H54 (cell line): ENCODE results near the gene ARMC9.
"Not testable (repeated sequence)": the region's sequence is repeated elsewhere in the genome, so short reads cannot be mapped to it uniquely, and the experiment has no call there.

Source experiments
- DNase-seq: peaks from one replicate; pipeline ENCODE4 v3.0.0; 2011; ENCODE audit warnings: low spot score, mixed read lengths; ENCODE audit not compliant: insufficient read length
- FAIRE-seq: peaks from 3 replicates; lab custom pipeline; 2011; peaks lifted over from hg19 to GRCh38; lab: Jason Lieb, UNC
- POLR2A ChIP-seq: IDR thresholded peaks from 2 replicates; pipeline ENCODE4 v1.6.1; 2011; ENCODE audit warnings: low read depth, mild to moderate bottlenecking, low read length

ARMC9 gene

GRCh38 chr2:231407686-231408085 lies 209.3 kb downstream of the ARMC9 start:
- not testable (repeated sequence) for FAIRE-seq

GRCh38 chr2:231408304-231408703 lies 209.9 kb downstream of the ARMC9 start:
- not testable (repeated sequence) for FAIRE-seq

More at GRCh38 chr2:231407686-231408085, 209.3 kb downstream of the ARMC9 start:
- not testable (repeated sequence) for DNase-seq

GRCh38 chr2:231409776-231410175 lies 211.3 kb downstream of the ARMC9 start:
- no peak for TF ChIP-seq POLR2A
- DNase-seq (no peak), FAIRE-seq (no peak)

More at GRCh38 chr2:231408304-231408703, 209.9 kb downstream of the ARMC9 start:
- not testable (repeated sequence) for DNase-seq

- FAIRE-seq (no peak), DNase-seq (no peak)
These were observed 212.0 kb downstream of the ARMC9 start for GRCh38 chr2:231410293-231411004.

GRCh38 chr2:231411237-231411636 lies 212.8 kb downstream of the ARMC9 start:
- DNase-seq (no peak), FAIRE-seq (no peak)
- no peak for TF ChIP-seq POLR2A

More at GRCh38 chr2:231410293-231411004, 212.0 kb downstream of the ARMC9 start:
- TF ChIP-seq POLR2A = no peak

GRCh38 chr2:231411831-231412617 lies 213.6 kb downstream of the ARMC9 start:
- DNase-seq = peak; percentile 83
- TF ChIP-seq POLR2A = peak; percentile 23; the same call in 1 of the 2 replicates
- peak; percentile 95 for FAIRE-seq

- DNase-seq (no peak), FAIRE-seq (no peak)
- TF ChIP-seq POLR2A = no peak
These were observed 214.2 kb downstream of the ARMC9 start for GRCh38 chr2:231412618-231412963.

- FAIRE-seq (no peak), DNase-seq (no peak)
- no peak for TF ChIP-seq POLR2A
These were observed 215.0 kb downstream of the ARMC9 start for GRCh38 chr2:231413456-231413855.

- no peak for FAIRE-seq
- no peak for TF ChIP-seq POLR2A
- DNase-seq = no peak
These were observed 215.6 kb downstream of the ARMC9 start for GRCh38 chr2:231413921-231414476.

GRCh38 chr2:231415029-231415428 lies 216.6 kb downstream of the ARMC9 start:
- DNase-seq = no peak
- no peak for TF ChIP-seq POLR2A
- no peak for FAIRE-seq

- no peak for FAIRE-seq
These were observed 220.6 kb downstream of the ARMC9 start for GRCh38 chr2:231418820-231419640.

GRCh38 chr2:231421051-231421580 lies 222.7 kb downstream of the ARMC9 start:
- FAIRE-seq (no peak), DNase-seq (no peak)
- no peak for TF ChIP-seq POLR2A

More at GRCh38 chr2:231418820-231419640, 220.6 kb downstream of the ARMC9 start:
- TF ChIP-seq POLR2A = no peak
- DNase-seq = no peak

GRCh38 chr2:231422056-231422455 lies 223.6 kb downstream of the ARMC9 start:
- no peak for TF ChIP-seq POLR2A
- DNase-seq = no peak
- no peak for FAIRE-seq

GRCh38 chr2:231423176-231423575 lies 224.7 kb downstream of the ARMC9 start:
- no peak for TF ChIP-seq POLR2A
- no peak for DNase-seq
- FAIRE-seq = no peak
